Astrocyte of the cerebellum (primary cell): ENCODE data around the gene PIANP.

Experiments used
- DNase-seq: peaks from one replicate; pipeline ENCODE4 v3.0.0-alpha.2; 2011; ENCODE audit warnings: low read depth
- H3K4me3 ChIP-seq: 2 replicates; pipeline ENCODE4 v1.5.1; 2011; ENCODE audit warnings: mild to moderate bottlenecking, low read depth, low read length, moderate library complexity
- in situ Hi-C: cut with HindIII; loops from 2 replicates; pipeline ENCODE4 v1.10.0; 2017; ENCODE audit warnings: low sequenced_read_pairs
- TF ChIP-seq, protein P1 (sequence below): IDR thresholded peaks from 2 replicates; pipeline ENCODE4 v1.5.1; 2012; ENCODE audit warnings: low read length, low read depth, moderate library complexity, mild to moderate bottlenecking; ENCODE audit errors: missing control alignments

The PIANP gene

DNA sequence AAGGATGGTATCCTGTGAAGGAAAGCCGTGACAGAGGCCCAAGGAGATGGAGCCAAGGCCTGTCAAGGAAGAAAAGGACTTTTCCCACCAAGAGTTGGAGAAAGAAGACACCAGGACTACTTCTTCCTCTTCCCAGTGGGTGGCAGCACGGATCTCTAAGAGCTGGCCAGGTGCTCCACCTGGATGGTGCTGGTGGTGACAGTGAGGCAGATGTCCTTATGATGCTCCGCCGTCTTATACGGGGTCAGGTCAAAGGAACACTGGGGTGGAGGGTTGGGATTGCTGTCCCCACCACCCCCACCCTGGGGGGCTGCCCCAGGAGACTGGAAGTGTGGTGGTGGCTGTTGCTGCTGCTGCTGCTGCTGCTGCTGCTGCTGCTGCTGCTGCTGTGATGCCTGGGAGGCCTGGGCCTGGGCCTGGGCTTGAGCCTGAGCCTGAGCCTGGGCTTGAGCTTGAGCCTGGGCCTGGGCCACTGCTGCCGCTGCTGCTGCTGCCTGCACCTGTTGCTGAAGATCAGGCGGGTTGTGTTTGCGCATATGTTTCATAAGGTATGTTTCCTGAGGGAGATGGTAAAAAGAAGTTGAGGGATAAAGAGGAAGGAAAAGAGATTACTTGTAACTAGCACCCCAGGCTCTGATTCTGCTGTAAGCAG is 32.9 kb downstream of the PIANP start:
- TF ChIP-seq, protein P1, sequence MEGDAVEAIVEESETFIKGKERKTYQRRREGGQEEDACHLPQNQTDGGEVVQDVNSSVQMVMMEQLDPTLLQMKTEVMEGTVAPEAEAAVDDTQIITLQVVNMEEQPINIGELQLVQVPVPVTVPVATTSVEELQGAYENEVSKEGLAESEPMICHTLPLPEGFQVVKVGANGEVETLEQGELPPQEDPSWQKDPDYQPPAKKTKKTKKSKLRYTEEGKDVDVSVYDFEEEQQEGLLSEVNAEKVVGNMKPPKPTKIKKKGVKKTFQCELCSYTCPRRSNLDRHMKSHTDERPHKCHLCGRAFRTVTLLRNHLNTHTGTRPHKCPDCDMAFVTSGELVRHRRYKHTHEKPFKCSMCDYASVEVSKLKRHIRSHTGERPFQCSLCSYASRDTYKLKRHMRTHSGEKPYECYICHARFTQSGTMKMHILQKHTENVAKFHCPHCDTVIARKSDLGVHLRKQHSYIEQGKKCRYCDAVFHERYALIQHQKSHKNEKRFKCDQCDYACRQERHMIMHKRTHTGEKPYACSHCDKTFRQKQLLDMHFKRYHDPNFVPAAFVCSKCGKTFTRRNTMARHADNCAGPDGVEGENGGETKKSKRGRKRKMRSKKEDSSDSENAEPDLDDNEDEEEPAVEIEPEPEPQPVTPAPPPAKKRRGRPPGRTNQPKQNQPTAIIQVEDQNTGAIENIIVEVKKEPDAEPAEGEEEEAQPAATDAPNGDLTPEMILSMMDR: peak; percentile 11
- no peak for DNase-seq
- no peak overlapping the region for H3K4me3 ChIP-seq
- in situ Hi-C loops: loop anchor here (5.0 kb wide), 1 partner anchor 65 kb away; no protein-coding TSS in a partner anchor

DNA sequence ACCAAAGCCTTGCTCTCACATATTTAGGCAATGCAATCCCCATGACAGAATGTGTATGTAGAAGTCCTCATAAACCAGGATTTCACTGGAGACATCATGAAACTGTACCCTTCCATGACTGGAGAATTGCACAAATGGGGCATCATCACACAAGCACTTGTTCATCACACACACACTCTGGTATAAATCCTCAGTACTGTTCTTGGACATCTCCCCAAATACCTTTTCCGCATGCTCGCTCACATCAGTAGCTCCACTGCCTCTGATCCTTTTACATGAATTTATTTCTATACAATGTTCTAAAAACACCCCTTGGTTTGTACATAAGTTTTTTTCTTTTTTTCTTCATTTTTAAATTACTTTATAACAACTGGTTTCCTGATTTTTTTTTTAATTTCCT is 34.4 kb downstream of the PIANP start:
- peak; percentile 44 for DNase-seq
- no peak overlapping the region for H3K4me3 ChIP-seq
- in situ Hi-C loops: loop anchor here (5.0 kb wide), 1 partner anchor 66 kb away; no protein-coding TSS in a partner anchor
- TF ChIP-seq, protein P1: no peak

DNA sequence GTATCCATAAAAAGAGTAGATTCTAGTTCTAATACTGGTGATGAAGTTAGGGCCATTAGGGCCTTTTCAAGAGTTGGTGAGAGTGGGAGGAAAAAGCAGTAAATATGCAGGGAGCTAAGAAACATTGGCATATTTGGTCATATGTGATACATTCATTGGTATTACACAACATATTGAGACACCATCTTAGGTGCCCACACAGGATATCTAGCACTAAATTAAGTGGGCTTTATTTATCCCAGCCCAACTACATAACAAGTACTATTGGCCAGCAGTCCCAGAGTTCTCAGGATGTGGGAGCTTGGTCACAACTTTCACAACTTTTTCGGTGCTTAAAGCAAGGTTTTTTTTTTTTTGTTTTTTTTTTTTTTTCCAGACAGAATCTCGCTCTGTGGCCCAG is 35.7 kb downstream of the PIANP start:
- no peak for DNase-seq
- in situ Hi-C loops: loop anchor here (5.0 kb wide), 1 partner anchor 67 kb away; no protein-coding TSS in a partner anchor
- no peak overlapping the region for H3K4me3 ChIP-seq
- TF ChIP-seq, protein P1: no peak

DNA sequence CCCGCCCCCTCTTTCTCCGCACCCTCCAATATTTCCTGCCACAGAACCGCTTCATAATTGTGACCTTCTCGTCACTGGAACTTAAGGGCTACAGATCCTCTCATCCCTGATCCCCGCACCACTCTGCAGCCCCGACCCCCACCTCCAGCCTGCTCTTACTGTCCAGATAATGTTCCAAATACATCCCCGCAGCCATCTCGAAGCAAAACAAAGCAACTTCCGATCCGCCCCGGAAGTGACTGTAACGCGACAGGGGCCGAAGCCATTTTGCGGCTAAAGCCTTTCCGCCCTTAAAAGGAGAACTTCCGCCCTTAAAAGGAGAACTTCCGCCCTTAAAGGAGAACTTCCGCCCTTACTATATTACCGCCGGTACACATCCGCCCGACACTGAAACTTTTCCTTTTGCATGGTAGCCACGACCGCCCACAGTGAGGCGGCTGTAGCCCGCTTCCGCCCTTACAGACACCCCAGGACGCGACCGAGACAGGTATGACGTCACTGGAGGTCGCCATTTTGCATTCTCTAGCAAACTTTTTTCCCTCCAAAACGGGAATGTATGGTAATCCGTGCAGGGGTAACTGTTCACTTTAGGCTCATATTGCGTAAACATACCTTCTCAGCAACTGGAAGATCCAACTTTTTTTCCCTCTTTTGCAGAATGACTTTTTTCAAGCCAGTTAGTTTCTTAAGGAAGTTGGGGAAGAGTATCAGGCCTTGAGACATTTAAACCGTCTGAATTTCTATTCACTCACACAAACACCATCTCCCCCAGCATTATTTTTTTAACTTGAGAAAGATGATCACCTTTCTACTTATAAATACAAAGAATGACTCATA is 37.5 kb downstream of the PIANP start, which contains the start of gene ING4:
Gene ING4 (minus strand): TSS at position 214 of the 837 bp plus-strand sequence. CDS start 18 bp downstream, at position 196.
- in situ Hi-C loops: no loop called here
- peak within 1 kb of the TSS; percentile 69 for H3K4me3 ChIP-seq
- TF ChIP-seq, protein P1: no peak
- peak; percentile 97 for DNase-seq

DNA sequence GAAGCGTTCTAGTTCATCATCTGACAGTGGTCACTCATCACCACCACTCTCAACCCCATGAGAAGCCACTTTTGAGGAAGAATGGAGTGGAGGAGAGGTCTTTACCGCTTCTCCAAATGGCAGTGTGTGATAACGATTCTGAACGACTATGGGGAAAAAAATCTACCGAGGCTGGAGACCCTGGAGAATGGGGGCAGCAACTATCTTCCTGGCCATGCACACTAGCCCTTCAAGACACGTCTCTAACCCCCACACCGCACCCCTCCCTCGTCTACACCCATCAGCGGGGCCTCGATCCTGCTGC is 38.1 kb downstream of the PIANP start:
- no peak for DNase-seq
- TF ChIP-seq, protein P1: no peak
- in situ Hi-C loops: no loop called here
- peak overlapping the region; percentile 69 for H3K4me3 ChIP-seq

DNA sequence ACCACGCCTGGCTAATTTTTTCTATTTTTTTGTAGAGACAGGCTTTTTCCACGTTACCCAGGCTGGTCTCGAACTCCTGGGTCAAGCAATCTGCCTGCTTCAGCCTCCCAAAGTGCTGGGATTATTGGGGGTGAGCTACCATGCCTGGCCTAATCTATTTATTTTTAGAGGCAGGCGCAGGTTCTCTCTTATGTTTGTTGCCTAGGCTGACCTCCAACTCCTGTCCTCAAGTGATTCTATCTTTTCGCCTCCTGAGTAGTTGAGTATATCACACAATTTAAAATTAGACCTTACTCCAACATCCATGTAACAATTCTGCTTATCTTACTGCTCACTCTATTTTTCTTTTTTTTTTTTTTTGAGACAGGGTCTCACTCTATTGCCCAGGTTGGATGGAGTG is 46.6 kb downstream of the PIANP start:
- TF ChIP-seq, protein P1: no peak

More for the DNA sequence above, 46.6 kb downstream of the PIANP start:
- H3K4me3 ChIP-seq: no peak overlapping the region
- no peak for DNase-seq
- in situ Hi-C loops: no loop called here
